ENCODE data around the gene ATXN7L3. TPM values are rescaled to one million over a fixed set of nuclear protein-coding genes. Genes with fewer than 3 reads are reported as not detected.
A peak's percentile ranks its signal among the peaks of the same experiment; 100 is the strongest.

Gene ATXN7L3, protein sequence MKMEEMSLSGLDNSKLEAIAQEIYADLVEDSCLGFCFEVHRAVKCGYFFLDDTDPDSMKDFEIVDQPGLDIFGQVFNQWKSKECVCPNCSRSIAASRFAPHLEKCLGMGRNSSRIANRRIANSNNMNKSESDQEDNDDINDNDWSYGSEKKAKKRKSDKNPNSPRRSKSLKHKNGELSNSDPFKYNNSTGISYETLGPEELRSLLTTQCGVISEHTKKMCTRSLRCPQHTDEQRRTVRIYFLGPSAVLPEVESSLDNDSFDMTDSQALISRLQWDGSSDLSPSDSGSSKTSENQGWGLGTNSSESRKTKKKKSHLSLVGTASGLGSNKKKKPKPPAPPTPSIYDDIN
- total RNA-seq (10 to 100 TPM; 30.1 to 70.6 TPM), polyA plus RNA-seq (10 to 100 TPM; 50.4 to 50.7 TPM)
- long read RNA-seq, donor 1, transcript ATXN7L3-205 (13 exons, 1,341 nt): major isoform, 5 of 5 reads
- long read RNA-seq, donor 1, partial matches to known transcripts: 0 of 5 reads
- long read RNA-seq, donor 1, other reads (novel, unspliced or antisense): 0 of 5 reads
- long read RNA-seq, donor 2, partial matches to known transcripts: 0 of 4 reads
- long read RNA-seq, donor 2, other reads (novel, unspliced or antisense): 0 of 4 reads
- long read RNA-seq, donor 3: 0 reads
- long read RNA-seq, donor 4: 0 reads
- long read RNA-seq, donor 5, partial matches to known transcripts: 0 of 3 reads
- long read RNA-seq, donor 5, other reads (novel, unspliced or antisense): 0 of 3 reads

DNA sequence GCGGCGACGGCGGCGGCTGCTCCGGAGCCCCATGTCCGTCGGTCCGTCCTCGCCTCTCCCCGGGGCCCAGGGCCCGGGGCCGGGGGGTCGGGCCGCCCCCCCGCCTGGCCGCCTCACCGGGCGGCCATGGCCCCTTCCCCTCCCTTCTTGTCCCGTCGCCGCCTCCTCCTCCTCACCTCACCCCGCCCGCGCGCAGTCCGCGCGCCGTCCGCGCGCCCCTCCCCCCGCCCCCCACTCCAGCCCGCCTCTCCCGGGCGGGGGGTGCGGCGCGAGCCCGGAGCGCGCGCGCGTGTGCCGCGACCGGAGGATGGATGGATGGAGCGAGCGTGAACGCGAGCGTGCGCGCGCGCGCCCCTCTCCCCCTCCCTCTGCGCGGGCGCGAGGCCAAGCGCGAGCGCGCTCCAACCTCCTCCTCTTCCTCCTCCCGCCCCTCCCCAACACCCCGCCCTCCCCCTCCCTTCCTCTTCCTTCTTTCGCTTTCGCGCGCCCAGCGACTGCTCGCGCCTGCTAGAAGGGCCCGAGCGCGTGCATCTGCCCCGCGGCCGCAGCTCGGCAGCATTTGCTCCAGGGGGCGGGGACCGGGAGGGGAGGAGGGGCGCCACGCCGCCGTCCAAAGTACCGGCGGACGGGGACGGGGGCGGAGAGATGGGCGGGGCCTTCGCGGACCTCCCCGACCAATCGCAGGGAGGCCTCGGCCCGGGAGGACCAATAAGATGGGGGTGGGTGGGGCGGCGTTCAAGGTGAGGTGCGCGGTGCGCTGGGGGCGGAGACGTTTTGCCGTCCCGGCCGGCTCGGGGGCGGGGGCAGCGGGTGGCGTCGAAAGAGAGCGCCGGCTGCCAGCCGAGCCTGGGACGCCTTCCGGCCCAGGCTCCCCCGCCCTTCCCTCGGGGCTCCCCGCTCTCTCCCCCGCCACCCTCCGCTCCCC lies at the start of gene ATXN7L3:
ATXN7L3 (minus strand) TSS at position 332 of the 925 bp plus-strand sequence. CDS start 1,814 bp downstream, outside the sequence.
- peak within 1 kb of the TSS; percentile 96 to 97 for H3K27ac ChIP-seq (ENCODE audit: low read depth in 1 of 2, low read length in 1 of 2)
- H3K4me1 ChIP-seq (ENCODE audit: control insufficient read depth in 5 of 5, insufficient read depth in 5 of 5, low read length in 5 of 5): peaks cover 0 to 24% (median 14%) of the 10 kb centered on the region in 5 donors
- H3K9me3 ChIP-seq (ENCODE audit: control insufficient read depth in 4 of 4, insufficient read depth in 3 of 4, low read length in 3 of 4): no peaks in the 10 kb centered on the region
- TF ChIP-seq, protein P1, sequence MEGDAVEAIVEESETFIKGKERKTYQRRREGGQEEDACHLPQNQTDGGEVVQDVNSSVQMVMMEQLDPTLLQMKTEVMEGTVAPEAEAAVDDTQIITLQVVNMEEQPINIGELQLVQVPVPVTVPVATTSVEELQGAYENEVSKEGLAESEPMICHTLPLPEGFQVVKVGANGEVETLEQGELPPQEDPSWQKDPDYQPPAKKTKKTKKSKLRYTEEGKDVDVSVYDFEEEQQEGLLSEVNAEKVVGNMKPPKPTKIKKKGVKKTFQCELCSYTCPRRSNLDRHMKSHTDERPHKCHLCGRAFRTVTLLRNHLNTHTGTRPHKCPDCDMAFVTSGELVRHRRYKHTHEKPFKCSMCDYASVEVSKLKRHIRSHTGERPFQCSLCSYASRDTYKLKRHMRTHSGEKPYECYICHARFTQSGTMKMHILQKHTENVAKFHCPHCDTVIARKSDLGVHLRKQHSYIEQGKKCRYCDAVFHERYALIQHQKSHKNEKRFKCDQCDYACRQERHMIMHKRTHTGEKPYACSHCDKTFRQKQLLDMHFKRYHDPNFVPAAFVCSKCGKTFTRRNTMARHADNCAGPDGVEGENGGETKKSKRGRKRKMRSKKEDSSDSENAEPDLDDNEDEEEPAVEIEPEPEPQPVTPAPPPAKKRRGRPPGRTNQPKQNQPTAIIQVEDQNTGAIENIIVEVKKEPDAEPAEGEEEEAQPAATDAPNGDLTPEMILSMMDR (IDR thresholded peaks at IDR 0.05; ENCODE audit: control extremely low read depth, extremely low read depth): no peak
- no peaks in the 10 kb centered on the region for H3K27me3 ChIP-seq (ENCODE audit: control insufficient read depth in 3 of 3, insufficient read depth in 3 of 3, low read length in 2 of 3)
- H3K4me3 ChIP-seq: peak within 1 kb of the TSS; percentile 55
- peaks cover 10 to 22% (median 19%) of the 10 kb centered on the region in 4 donors for H3K36me3 ChIP-seq (ENCODE audit: control insufficient read depth in 4 of 4, insufficient read depth in 4 of 4, low read length in 4 of 4)
- ATAC-seq (ENCODE audit: insufficient read depth, low FRiP score): peak; percentile 95
- DNase-seq: peak; percentile 98 to 99 (median 99)
- 1 to 2% methylated on average over 35 to 125 of the region's 126 CpGs for WGBS, 2 donors
- H3K9ac ChIP-seq (ENCODE audit: insufficient read depth in 1 of 2, low read length in 2 of 2): peak within 1 kb of the TSS; percentile 63 to 69

DNA sequence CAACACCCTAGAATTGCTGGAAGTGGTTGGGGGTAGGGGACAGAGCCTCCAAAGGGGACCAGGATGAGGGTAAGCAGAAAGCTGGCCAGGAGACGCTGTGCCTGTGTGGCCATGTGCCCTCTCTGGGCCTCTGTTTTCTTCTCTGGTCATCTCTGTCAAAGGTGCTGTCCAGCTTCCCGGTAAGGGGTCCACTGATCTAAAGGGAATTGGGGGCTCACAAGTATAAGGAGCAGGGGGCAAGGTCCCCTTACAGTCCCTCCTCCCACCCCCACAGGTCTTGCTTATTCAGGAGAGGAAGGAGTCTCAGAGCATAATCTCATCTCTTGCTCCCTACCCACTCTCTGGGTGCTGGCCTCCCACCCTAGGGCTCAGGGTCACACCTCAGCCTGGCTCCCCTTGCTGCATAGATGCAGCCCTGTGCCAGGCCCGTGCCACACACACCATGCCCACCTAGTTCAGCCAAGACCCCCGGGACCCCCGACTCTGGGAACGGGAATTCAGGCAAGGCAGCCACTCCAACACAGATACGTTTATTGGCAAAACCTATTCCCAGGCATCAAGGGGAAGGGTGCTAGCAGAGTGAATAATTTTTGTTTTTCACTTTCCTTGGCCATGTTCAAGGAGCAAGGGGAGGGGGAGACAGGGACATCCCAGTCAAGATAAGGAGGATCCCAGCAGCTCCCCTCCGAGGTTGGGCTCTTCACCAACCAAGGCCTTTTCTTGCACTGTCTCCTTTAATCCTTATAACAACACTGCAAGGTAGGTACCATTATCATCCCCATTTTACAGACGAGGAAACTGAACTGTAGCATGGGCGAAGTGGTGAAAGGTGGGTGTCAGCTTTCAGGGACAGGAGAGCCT lies 48.4 kb upstream of the ATXN7L3 start:
- H3K27ac ChIP-seq (ENCODE audit: low read depth in 1 of 2, low read length in 1 of 2): no peak overlapping the region
- 82 to 94% methylated on average over 10 of the region's 10 CpGs for WGBS, 2 donors
- no peaks in the 10 kb centered on the region for H3K9me3 ChIP-seq (ENCODE audit: control insufficient read depth in 4 of 4, insufficient read depth in 3 of 4, low read length in 3 of 4)
- DNase-seq (no peak), ATAC-seq (ENCODE audit: insufficient read depth, low FRiP score) (no peak)
- H3K36me3 ChIP-seq (ENCODE audit: control insufficient read depth in 4 of 4, insufficient read depth in 4 of 4, low read length in 4 of 4): no peaks in the 10 kb centered on the region
- no peak overlapping the region for H3K9ac ChIP-seq (ENCODE audit: insufficient read depth in 1 of 2, low read length in 2 of 2)
- peaks cover 0 to 13% (median 5%) of the 10 kb centered on the region in 5 donors for H3K4me1 ChIP-seq (ENCODE audit: control insufficient read depth in 5 of 5, insufficient read depth in 5 of 5, low read length in 5 of 5)
- TF ChIP-seq, protein P1 (IDR thresholded peaks at IDR 0.05; ENCODE audit: control extremely low read depth, extremely low read depth): no peak
- H3K4me3 ChIP-seq: no peak overlapping the region
- no peaks in the 10 kb centered on the region for H3K27me3 ChIP-seq (ENCODE audit: control insufficient read depth in 3 of 3, insufficient read depth in 3 of 3, low read length in 2 of 3)

DNA sequence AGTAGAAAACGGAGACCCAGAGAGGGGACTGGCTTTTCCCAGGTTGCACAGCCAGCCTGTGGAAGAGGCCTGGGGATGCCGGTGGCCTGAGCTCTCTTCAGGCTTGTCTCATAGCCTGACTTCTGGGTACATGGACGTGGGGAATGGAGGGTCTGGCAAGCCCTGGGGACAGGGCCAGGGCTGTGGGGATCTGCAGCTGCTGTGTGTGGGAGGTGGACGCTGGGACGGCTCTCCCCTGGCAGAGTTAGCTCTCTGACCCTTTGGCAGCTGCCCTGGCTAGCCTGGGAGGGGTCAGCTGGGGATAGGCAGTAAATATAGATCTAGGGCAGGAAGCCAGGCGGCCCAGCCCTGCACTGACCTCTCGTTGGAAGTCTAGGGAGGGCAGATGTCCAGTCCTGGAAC lies 47.8 kb upstream of the ATXN7L3 start:
- Histone ChIP-seq H3K9me3 (ENCODE audit: control insufficient read depth in 4 of 4, insufficient read depth in 3 of 4, low read length in 3 of 4) (no peaks in the 10 kb centered on the region), H3K27me3 (ENCODE audit: control insufficient read depth in 3 of 3, insufficient read depth in 3 of 3, low read length in 2 of 3) (no peaks in the 10 kb centered on the region), H3K27ac (ENCODE audit: low read depth in 1 of 2, low read length in 1 of 2) (peak overlapping the region in 1 of 2 donors; percentile 15), H3K4me1 (ENCODE audit: control insufficient read depth in 5 of 5, insufficient read depth in 5 of 5, low read length in 5 of 5) (peaks cover 0 to 13% (median 5%) of the 10 kb centered on the region in 5 donors), H3K4me3 (no peak overlapping the region), H3K9ac (ENCODE audit: insufficient read depth in 1 of 2, low read length in 2 of 2) (no peak overlapping the region), H3K36me3 (ENCODE audit: control insufficient read depth in 4 of 4, insufficient read depth in 4 of 4, low read length in 4 of 4) (no peaks in the 10 kb centered on the region)
- no peak for ATAC-seq (ENCODE audit: insufficient read depth, low FRiP score)
- DNase-seq: no peak
- TF ChIP-seq, protein P1 (IDR thresholded peaks at IDR 0.05; ENCODE audit: control extremely low read depth, extremely low read depth): no peak
- WGBS, 2 donors: 49 to 83% methylated on average over 7 of the region's 7 CpGs

Data from lung (tissue), 16 donors.